CD14-positive monocyte (primary cell): Measurements from ENCODE around the gene SEMA4D. TPM values are rescaled to one million over a fixed set of nuclear protein-coding genes. Genes with fewer than 3 reads are reported as not detected.

Source experiments
- DNase-seq, 3 donors: peaks; one replicate each; pipeline ENCODE4 v3.0.0-alpha.2; 2011 to 2022
- H2AFZ ChIP-seq: 2 replicates; pipeline ENCODE4 v1.6.0; 2012; ENCODE audit warnings: mild to moderate bottlenecking, low read depth, low read length, inconsistent platforms; ENCODE audit not compliant: insufficient read depth, poor library complexity, severe bottlenecking
- H3K27ac ChIP-seq, 2 donors: 1 replicate in 1 of 2; 2 replicates in 1 of 2; pipeline ENCODE4 v1.5.1; 2012 to 2013; ENCODE audit warnings: low read length in 2 of 2, control low read depth in 1 of 2, inconsistent platforms in 1 of 2, low read depth in 1 of 2, mild to moderate bottlenecking in 1 of 2
- H3K27me3 ChIP-seq, 2 donors: one replicate each; pipeline versions ENCODE4 v1.6.0 to v1.6.1; 2011 to 2013; ENCODE audit warnings: low read length in 2 of 2; ENCODE audit not compliant: control insufficient read depth in 2 of 2, insufficient read depth in 2 of 2
- H3K36me3 ChIP-seq, 2 donors: replicated peaks in 1 of 2; 1 replicate in 1 of 2; 2 replicates in 1 of 2; pipeline versions ENCODE4 v1.5.1 to v1.6.1; 2012 to 2013; ENCODE audit warnings: low read length in 2 of 2, control low read depth in 1 of 2, inconsistent platforms in 1 of 2, mild to moderate bottlenecking in 1 of 2; ENCODE audit not compliant: insufficient read depth in 2 of 2, control insufficient read depth in 1 of 2
- H3K4me1 ChIP-seq, 2 donors: 1 replicate in 1 of 2; 2 replicates in 1 of 2; pipeline versions ENCODE4 v1.5.1 to v1.6.1; 2012 to 2013; ENCODE audit warnings: low read length in 2 of 2, control low read depth in 1 of 2, inconsistent platforms in 1 of 2, mild to moderate bottlenecking in 1 of 2, moderate library complexity in 1 of 2; ENCODE audit not compliant: insufficient read depth in 2 of 2, control insufficient read depth in 1 of 2
- H3K4me2 ChIP-seq: replicated peaks from 2 replicates; pipeline ENCODE3; 2012; ENCODE audit warnings: low read length, moderate library complexity, mild to moderate bottlenecking; ENCODE audit not compliant: poor library complexity, severe bottlenecking; ENCODE audit errors: extremely low read depth
- H3K4me3 ChIP-seq, 3 experiments: fragments of 200-600 bp in 1 of 3; sonication (generic) in 1 of 3; replicated peaks in 1 of 3; 1 replicate in 2 of 3; 2 replicates in 1 of 3; pipeline ENCODE4 v1.5.1; 2011 to 2013; ENCODE audit warnings: low read length in 3 of 3, mild to moderate bottlenecking in 3 of 3, control low read depth in 2 of 3, low read depth in 2 of 3, inconsistent platforms in 1 of 3, moderate library complexity in 1 of 3
- H3K79me2 ChIP-seq: 2 replicates; pipeline ENCODE4 v1.6.0; 2012; ENCODE audit warnings: mild to moderate bottlenecking, control low read depth, inconsistent platforms, low read length, moderate library complexity; ENCODE audit not compliant: insufficient read depth
- H3K9ac ChIP-seq: 2 replicates; pipeline ENCODE4 v1.6.0; 2017; ENCODE audit warnings: low read length, mild to moderate bottlenecking; ENCODE audit not compliant: insufficient read depth, poor library complexity, severe bottlenecking
- H3K9me3 ChIP-seq, 2 donors: replicated peaks in 1 of 2; 1 replicate in 1 of 2; 2 replicates in 1 of 2; pipeline versions ENCODE4 v1.5.1 to v1.6.1; 2012 to 2013; ENCODE audit warnings: low read length in 2 of 2, control low read depth in 1 of 2; ENCODE audit not compliant: control insufficient read depth in 1 of 2, insufficient read depth in 1 of 2
- H4K20me1 ChIP-seq: 2 replicates; pipeline ENCODE4 v1.6.0; 2012; ENCODE audit warnings: mild to moderate bottlenecking, low read length, control low read depth, moderate library complexity; ENCODE audit not compliant: insufficient read depth
- H3K27ac Mint-ChIP-seq, 7 donors: one replicate each; pipeline ENCODE4 v1.8.0; 2020; ENCODE audit warnings: mild to moderate bottlenecking in 7 of 7, mixed read lengths in 7 of 7, moderate library complexity in 6 of 7, inconsistent platforms in 2 of 7
- H3K27me3 Mint-ChIP-seq, 3 donors: one replicate each; pipeline ENCODE4 v1.8.0; 2021 to 2022; ENCODE audit warnings: low read depth in 3 of 3, mild to moderate bottlenecking in 3 of 3, mixed read lengths in 3 of 3, moderate library complexity in 3 of 3, inconsistent platforms in 1 of 3
- H3K36me3 Mint-ChIP-seq, 2 donors: one replicate each; pipeline ENCODE4 v1.8.0; 2020; ENCODE audit warnings: mixed read lengths in 2 of 2, inconsistent platforms in 1 of 2, mild to moderate bottlenecking in 1 of 2
- H3K4me1 Mint-ChIP-seq: one replicate; pipeline ENCODE4 v1.8.0; 2020; ENCODE audit warnings: mild to moderate bottlenecking, mixed read lengths
- H3K4me3 Mint-ChIP-seq, 2 donors: one replicate each; pipeline ENCODE4 v1.8.0; 2020; ENCODE audit warnings: mild to moderate bottlenecking in 2 of 2, mixed read lengths in 2 of 2, moderate library complexity in 1 of 2
- H3K9me3 Mint-ChIP-seq, 7 donors: one replicate each; pipeline ENCODE4 v1.8.0; 2020 to 2022; ENCODE audit warnings: mixed read lengths in 7 of 7, mild to moderate bottlenecking in 6 of 7, moderate library complexity in 6 of 7, inconsistent platforms in 2 of 7
- CTCF ChIP-seq: fragments of 200-600 bp; IDR thresholded peaks from one replicate; pipeline ENCODE4 v1.8.0; 2022; ENCODE audit warnings: antibody characterized with exemption, mild to moderate bottlenecking
- WGBS: methylation state at CpG from one replicate; pipeline ENCODE4 v1.1.5; 2013; ENCODE audit warnings: missing lambda C conversion rate; ENCODE audit not compliant: insufficient coverage; 5-methylcytosine and 5-hydroxymethylcytosine counted together
- intact Hi-C, 2 donors: fragments of 100-400 bp; cut with micrococcal nuclease; formaldehyde crosslinking; loops; one replicate each; pipeline versions ENCODE4 v1.15.0 to v1.15.1; 2023
- polyA plus RNA-seq, 3 donors: library from polyadenylated mRNA; depleted of rRNA in 1 of 3; unstranded in 2 of 3; stranded (reverse) in 1 of 3; fragments of 300-500 nt in 2 of 3; fragments of >200 nt in 1 of 3; fragmentation: Illumina TruSeq in 2 of 3; gene quantifications; 1 replicate in 2 of 3; 2 replicates in 1 of 3; pipeline ENCODE4 v1.2.3, GENCODE V29; 2012 to 2021

Gene SEMA4D
- polyA plus RNA-seq, 3 donors, result 28.2 to 117 (median 28.6) TPM

GRCh38 chr9:89439571-89439970 lies 58.3 kb downstream of the SEMA4D start:
- intact Hi-C loops, result no loop called here
- H3K27me3 Mint-ChIP-seq, result no peaks in the 10 kb centered on the region

GRCh38 chr9:89438194-89438593 lies 59.7 kb downstream of the SEMA4D start:
- peaks cover 15 to 26% of the 10 kb centered on the region in 2 donors for H3K36me3 ChIP-seq
- peaks cover 41 to 56% of the 10 kb centered on the region in 2 donors for H3K36me3 Mint-ChIP-seq

More at GRCh38 chr9:89439571-89439970, 58.3 kb downstream of the SEMA4D start:
- no peak overlapping the region for H2AFZ ChIP-seq
- peaks cover 65 to 67% of the 10 kb centered on the region in 2 donors for H3K4me1 ChIP-seq
- no peak overlapping the region for H3K4me3 ChIP-seq
- peaks cover 13 to 22% of the 10 kb centered on the region in 2 donors for H3K36me3 ChIP-seq
- H4K20me1 ChIP-seq, result peaks cover 86% of the 10 kb centered on the region
- peak overlapping the region; percentile 72 for H3K9ac ChIP-seq
- no peak for DNase-seq
- no peaks in the 10 kb centered on the region for H3K9me3 ChIP-seq
- H3K4me2 ChIP-seq, result no peak overlapping the region
- TF ChIP-seq CTCF, result no peak
- peak overlapping the region; percentile 89 to 95 for H3K27ac ChIP-seq
- no peaks in the 10 kb centered on the region for H3K9me3 Mint-ChIP-seq
- H3K4me3 Mint-ChIP-seq, result no peak overlapping the region
- WGBS, result 81% methylated on average over 7 of the region's 10 CpGs
- peaks cover 71% of the 10 kb centered on the region for H3K4me1 Mint-ChIP-seq
- peaks cover 91% of the 10 kb centered on the region for H3K79me2 ChIP-seq
- no peaks in the 10 kb centered on the region for H3K27me3 ChIP-seq
- H3K36me3 Mint-ChIP-seq, result peaks cover 41 to 52% of the 10 kb centered on the region in 2 donors
- H3K27ac Mint-ChIP-seq, result peak overlapping the region; percentile 94 to 97 (median 96)

More at GRCh38 chr9:89438194-89438593, 59.7 kb downstream of the SEMA4D start:
- TF ChIP-seq CTCF, result no peak
- DNase-seq, result no peak
- 92% methylated on average over 2 of the region's 7 CpGs for WGBS
- Mint-ChIP-seq H3K4me3 (no peak overlapping the region), H3K27ac (peak overlapping the region in 3 of 7 donors; percentile 46 to 57 (median 51)), H3K4me1 (peaks cover 58% of the 10 kb centered on the region), H3K9me3 (no peaks in the 10 kb centered on the region), H3K27me3 (no peaks in the 10 kb centered on the region)
- Histone ChIP-seq H2AFZ (no peak overlapping the region), H3K9ac (no peak overlapping the region), H3K4me3 (no peak overlapping the region), H3K4me1 (peaks cover 54 to 58% of the 10 kb centered on the region in 2 donors), H3K27me3 (no peaks in the 10 kb centered on the region), H4K20me1 (peaks cover 86% of the 10 kb centered on the region), H3K4me2 (no peak overlapping the region), H3K79me2 (peaks cover 91% of the 10 kb centered on the region), H3K27ac (peak overlapping the region in 1 of 2 donors; percentile 30), H3K9me3 (no peaks in the 10 kb centered on the region)
- intact Hi-C loops, result no loop called here
